GM12891 (cell line): ENCODE results near the gene ZNF668.

Source experiments
- POLR2A ChIP-seq: IDR thresholded peaks from 2 replicates; pipeline ENCODE4 v1.6.1; 2011; ENCODE audit warnings: low read depth, low read length, control low read depth
- POLR2AphosphoS5 ChIP-seq: IDR thresholded peaks from 2 replicates; pipeline ENCODE4 v1.6.1; 2011; ENCODE audit warnings: low read depth, low read length, control low read depth
- SPI1 ChIP-seq: IDR thresholded peaks from 2 replicates; pipeline ENCODE4 v1.6.1; 2011; ENCODE audit warnings: low read depth, low read length, control low read depth

- TF ChIP-seq POLR2AphosphoS5 (no peak), POLR2A (no peak), SPI1 (no peak)
Observed at GRCh38 chr16:31081428-31082351, 7.7 kb upstream of the ZNF668 start.
